ENCODE data around the gene PNPLA6.

Gene PNPLA6

DNA sequence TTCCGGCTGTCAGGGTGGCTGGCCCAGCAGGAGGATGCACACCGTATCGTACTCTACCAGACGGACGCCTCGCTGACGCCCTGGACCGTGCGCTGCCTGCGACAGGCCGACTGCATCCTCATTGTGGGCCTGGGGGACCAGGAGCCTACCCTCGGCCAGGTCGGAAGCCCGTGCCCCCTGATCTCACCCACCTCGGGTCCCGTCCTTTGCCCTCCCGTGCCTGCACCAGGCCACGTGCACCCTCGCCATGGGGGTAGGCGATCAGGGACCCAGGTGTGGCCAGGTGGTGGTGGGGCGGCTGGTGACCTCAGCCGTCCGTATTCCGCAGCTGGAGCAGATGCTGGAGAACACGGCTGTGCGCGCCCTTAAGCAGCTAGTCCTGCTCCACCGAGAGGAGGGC, 19.0 kb downstream of the PNPLA6 start:
- H3K4ac ChIP-seq (ENCODE audit: low read depth in 1 of 2, low read length in 2 of 2): no peak overlapping the region
- 89% methylated on average over 28 of the region's 28 CpGs for WGBS
- H3K36me3 ChIP-seq (ENCODE audit: control insufficient read depth in 1 of 2, insufficient read depth in 2 of 2, low read depth in 1 of 2, low read length in 2 of 2): peaks cover 81 to 91% of the 10 kb centered on the region in 2 experiments
- H2BK15ac ChIP-seq (ENCODE audit: low read depth, poor library complexity, severe bottlenecking): no peak overlapping the region
- no peak overlapping the region for H3K4me2 ChIP-seq (ENCODE audit: low read length, poor library complexity, severe bottlenecking)
- no peak overlapping the region for H2BK120ac ChIP-seq (ENCODE audit: low read depth, low read length)
- H4K8ac ChIP-seq (ENCODE audit: low read length): no peak overlapping the region
- H2AFZ ChIP-seq (ENCODE audit: low read depth, low read length): no peak overlapping the region
- H3K4me1 ChIP-seq (ENCODE audit: control insufficient read depth, insufficient read depth, low read depth, low read length): peaks cover 6% of the 10 kb centered on the region
- H3K27me3 ChIP-seq (ENCODE audit: control insufficient read depth in 1 of 2, insufficient read depth in 1 of 2, low read length in 2 of 2): no peaks in the 10 kb centered on the region
- H2BK12ac ChIP-seq (ENCODE audit: low read length in 2 of 2): no peak overlapping the region
- no peak overlapping the region for H3K4me3 ChIP-seq (ENCODE audit: insufficient read depth in 1 of 2, low read depth in 1 of 2, low read length in 2 of 2)
- H4K91ac ChIP-seq (ENCODE audit: low read length): no peak overlapping the region
- H3K79me1 ChIP-seq (replicated peaks; ENCODE audit: low read length, poor library complexity, severe bottlenecking): peaks cover 27% of the 10 kb centered on the region
- no peak overlapping the region for H3K27ac ChIP-seq (ENCODE audit: low read length, poor library complexity, severe bottlenecking)
- H3K9ac ChIP-seq (ENCODE audit: low read length): no peak overlapping the region
- DNase-seq: no peak
- no peak overlapping the region for H2AK5ac ChIP-seq (ENCODE audit: low read length, severe bottlenecking)
- no peak overlapping the region for H2BK5ac ChIP-seq (ENCODE audit: low read depth, low read length, poor library complexity, severe bottlenecking)
- H3K9me3 ChIP-seq (ENCODE audit: control insufficient read depth, low read length): no peaks in the 10 kb centered on the region
- no peak overlapping the region for H3K23ac ChIP-seq (ENCODE audit: low read length in 2 of 2)
- H3K18ac ChIP-seq (ENCODE audit: low read depth in 1 of 2, low read length in 2 of 2): no peak overlapping the region
- H3K14ac ChIP-seq (ENCODE audit: low read length in 2 of 2): no peak overlapping the region

- no peak overlapping the region for H2BK12ac ChIP-seq (ENCODE audit: low read length in 2 of 2)
- H2BK120ac ChIP-seq (ENCODE audit: low read depth, low read length): no peak overlapping the region
- H2AFZ ChIP-seq (ENCODE audit: low read depth, low read length): no peak overlapping the region
- no peak overlapping the region for H3K4ac ChIP-seq (ENCODE audit: low read depth in 1 of 2, low read length in 2 of 2)
- no peak overlapping the region for H3K4me3 ChIP-seq (ENCODE audit: insufficient read depth in 1 of 2, low read depth in 1 of 2, low read length in 2 of 2)
- H3K27ac ChIP-seq (ENCODE audit: low read length, poor library complexity, severe bottlenecking): no peak overlapping the region
- no peak overlapping the region for H2BK5ac ChIP-seq (ENCODE audit: low read depth, low read length, poor library complexity, severe bottlenecking)
- H3K27me3 ChIP-seq (ENCODE audit: control insufficient read depth in 1 of 2, insufficient read depth in 1 of 2, low read length in 2 of 2): no peaks in the 10 kb centered on the region
- H2BK15ac ChIP-seq (ENCODE audit: low read depth, poor library complexity, severe bottlenecking): no peak overlapping the region
- peaks cover 26% of the 10 kb centered on the region for H3K79me1 ChIP-seq (replicated peaks; ENCODE audit: low read length, poor library complexity, severe bottlenecking)
- peaks cover 6% of the 10 kb centered on the region for H3K4me1 ChIP-seq (ENCODE audit: control insufficient read depth, insufficient read depth, low read depth, low read length)
- no peak overlapping the region for H3K18ac ChIP-seq (ENCODE audit: low read depth in 1 of 2, low read length in 2 of 2)
- H3K4me2 ChIP-seq (ENCODE audit: low read length, poor library complexity, severe bottlenecking): no peak overlapping the region
- no peak overlapping the region for H3K9ac ChIP-seq (ENCODE audit: low read length)
- peak overlapping the region; percentile 15 for H4K8ac ChIP-seq (ENCODE audit: low read length)
- H4K91ac ChIP-seq (ENCODE audit: low read length): no peak overlapping the region
- no peak overlapping the region for H3K14ac ChIP-seq (ENCODE audit: low read length in 2 of 2)
- H3K23ac ChIP-seq (ENCODE audit: low read length in 2 of 2): no peak overlapping the region
- peaks cover 79 to 88% of the 10 kb centered on the region in 2 experiments for H3K36me3 ChIP-seq (ENCODE audit: control insufficient read depth in 1 of 2, insufficient read depth in 2 of 2, low read depth in 1 of 2, low read length in 2 of 2)
- 83% methylated on average over 59 of the region's 62 CpGs for WGBS
- no peaks in the 10 kb centered on the region for H3K9me3 ChIP-seq (ENCODE audit: control insufficient read depth, low read length)
- no peak overlapping the region for H2AK5ac ChIP-seq (ENCODE audit: low read length, severe bottlenecking)
- no peak for DNase-seq
These were observed 19.7 kb downstream of the PNPLA6 start for GRCh38 chr19:7554990-7555864.

DNA sequence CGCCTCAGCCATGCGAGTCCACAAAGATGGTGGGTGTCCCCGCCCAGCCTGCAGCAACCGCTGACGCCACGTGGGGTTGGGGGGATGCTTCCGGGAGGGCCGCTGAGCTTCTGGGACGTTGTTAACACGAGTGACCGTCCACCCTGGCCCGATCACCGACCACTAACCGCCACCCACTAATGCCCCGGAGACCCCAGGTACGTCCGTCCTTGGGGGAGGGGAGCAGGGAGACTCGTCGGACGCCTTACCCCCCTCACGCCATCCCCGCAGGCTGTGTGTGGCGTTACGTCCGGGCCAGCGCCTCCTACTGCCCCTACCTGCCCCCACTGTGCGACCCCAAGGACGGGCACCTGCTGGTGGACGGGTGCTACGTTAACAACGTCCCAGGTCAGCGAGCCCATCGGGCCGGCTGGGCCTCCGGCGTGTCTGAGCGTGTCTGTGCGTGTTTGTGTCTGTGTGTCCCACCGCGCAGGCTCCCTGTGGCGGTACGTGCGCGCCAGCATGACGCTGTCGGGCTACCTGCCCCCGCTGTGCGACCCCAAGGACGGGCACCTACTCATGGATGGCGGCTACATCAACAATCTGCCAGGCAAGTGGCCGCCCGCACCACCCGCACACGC, 21.3 kb downstream of the PNPLA6 start:
- H3K4me3 ChIP-seq (ENCODE audit: insufficient read depth in 1 of 2, low read depth in 1 of 2, low read length in 2 of 2): no peak overlapping the region
- no peak overlapping the region for H2AK5ac ChIP-seq (ENCODE audit: low read length, severe bottlenecking)
- no peaks in the 10 kb centered on the region for H3K4me1 ChIP-seq (ENCODE audit: control insufficient read depth, insufficient read depth, low read depth, low read length)
- no peak for DNase-seq
- H2BK15ac ChIP-seq (ENCODE audit: low read depth, poor library complexity, severe bottlenecking): no peak overlapping the region
- 98% methylated on average over 54 of the region's 54 CpGs for WGBS
- no peak overlapping the region for H3K27ac ChIP-seq (ENCODE audit: low read length, poor library complexity, severe bottlenecking)
- peaks cover 21% of the 10 kb centered on the region for H3K79me1 ChIP-seq (replicated peaks; ENCODE audit: low read length, poor library complexity, severe bottlenecking)
- H2BK5ac ChIP-seq (ENCODE audit: low read depth, low read length, poor library complexity, severe bottlenecking): no peak overlapping the region
- H3K23ac ChIP-seq (ENCODE audit: low read length in 2 of 2): no peak overlapping the region
- H3K9me3 ChIP-seq (ENCODE audit: control insufficient read depth, low read length): no peaks in the 10 kb centered on the region
- no peak overlapping the region for H3K14ac ChIP-seq (ENCODE audit: low read length in 2 of 2)
- H3K36me3 ChIP-seq (ENCODE audit: control insufficient read depth in 1 of 2, insufficient read depth in 2 of 2, low read depth in 1 of 2, low read length in 2 of 2): peaks cover 80 to 89% of the 10 kb centered on the region in 2 experiments
- H3K18ac ChIP-seq (ENCODE audit: low read depth in 1 of 2, low read length in 2 of 2): no peak overlapping the region
- H3K27me3 ChIP-seq (ENCODE audit: control insufficient read depth in 1 of 2, insufficient read depth in 1 of 2, low read length in 2 of 2): no peaks in the 10 kb centered on the region
- no peak overlapping the region for H2AFZ ChIP-seq (ENCODE audit: low read depth, low read length)
- no peak overlapping the region for H3K9ac ChIP-seq (ENCODE audit: low read length)
- no peak overlapping the region for H4K8ac ChIP-seq (ENCODE audit: low read length)
- no peak overlapping the region for H4K91ac ChIP-seq (ENCODE audit: low read length)
- H3K4me2 ChIP-seq (ENCODE audit: low read length, poor library complexity, severe bottlenecking): no peak overlapping the region
- no peak overlapping the region for H2BK12ac ChIP-seq (ENCODE audit: low read length in 2 of 2)
- H2BK120ac ChIP-seq (ENCODE audit: low read depth, low read length): no peak overlapping the region
- no peak overlapping the region for H3K4ac ChIP-seq (ENCODE audit: low read depth in 1 of 2, low read length in 2 of 2)

DNA sequence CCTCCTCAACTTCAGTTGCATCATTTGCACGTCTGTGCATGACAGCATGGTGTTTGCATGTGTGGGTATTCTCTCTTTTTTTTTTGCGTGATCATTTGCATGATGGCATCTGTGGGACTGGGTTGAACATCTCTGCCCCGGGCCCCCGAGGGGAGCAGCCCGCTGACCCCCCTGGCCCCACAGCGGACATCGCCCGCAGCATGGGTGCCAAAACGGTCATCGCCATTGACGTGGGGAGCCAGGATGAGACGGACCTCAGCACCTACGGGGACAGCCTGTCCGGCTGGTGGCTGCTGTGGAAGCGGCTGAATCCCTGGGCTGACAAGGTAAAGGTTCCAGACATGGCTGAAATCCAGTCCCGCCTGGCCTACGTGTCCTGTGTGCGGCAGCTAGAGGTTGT, 23.1 kb downstream of the PNPLA6 start:
- Histone ChIP-seq H3K27me3 (ENCODE audit: control insufficient read depth in 1 of 2, insufficient read depth in 1 of 2, low read length in 2 of 2) (no peaks in the 10 kb centered on the region), H3K4ac (ENCODE audit: low read depth in 1 of 2, low read length in 2 of 2) (no peak overlapping the region), H3K14ac (ENCODE audit: low read length in 2 of 2) (no peak overlapping the region), H3K79me1 (replicated peaks; ENCODE audit: low read length, poor library complexity, severe bottlenecking) (peaks cover 14% of the 10 kb centered on the region), H3K27ac (ENCODE audit: low read length, poor library complexity, severe bottlenecking) (no peak overlapping the region), H4K8ac (ENCODE audit: low read length) (no peak overlapping the region), H3K9me3 (ENCODE audit: control insufficient read depth, low read length) (no peaks in the 10 kb centered on the region), H2BK5ac (ENCODE audit: low read depth, low read length, poor library complexity, severe bottlenecking) (no peak overlapping the region), H2BK12ac (ENCODE audit: low read length in 2 of 2) (no peak overlapping the region), H2AFZ (ENCODE audit: low read depth, low read length) (no peak overlapping the region), H3K9ac (ENCODE audit: low read length) (no peak overlapping the region), H3K4me1 (ENCODE audit: control insufficient read depth, insufficient read depth, low read depth, low read length) (no peaks in the 10 kb centered on the region), H3K18ac (ENCODE audit: low read depth in 1 of 2, low read length in 2 of 2) (no peak overlapping the region), H2AK5ac (ENCODE audit: low read length, severe bottlenecking) (no peak overlapping the region), H4K91ac (ENCODE audit: low read length) (no peak overlapping the region), H3K36me3 (ENCODE audit: control insufficient read depth in 1 of 2, insufficient read depth in 2 of 2, low read depth in 1 of 2, low read length in 2 of 2) (peaks cover 73 to 86% of the 10 kb centered on the region in 2 experiments), H3K4me2 (ENCODE audit: low read length, poor library complexity, severe bottlenecking) (no peak overlapping the region), H2BK120ac (ENCODE audit: low read depth, low read length) (no peak overlapping the region), H3K23ac (ENCODE audit: low read length in 2 of 2) (no peak overlapping the region), H3K4me3 (ENCODE audit: insufficient read depth in 1 of 2, low read depth in 1 of 2, low read length in 2 of 2) (no peak overlapping the region), H2BK15ac (ENCODE audit: low read depth, poor library complexity, severe bottlenecking) (no peak overlapping the region)
- 90% methylated on average over 18 of the region's 18 CpGs for WGBS
- DNase-seq: no peak
